Measurements from ENCODE around the gene ARID1A.

Gene ARID1A

GRCh38 chr1:26828411-26828991, 132.7 kb downstream of the ARID1A start:
- no peak for DNase-seq (ENCODE audit: low spot score)

- DNase-seq (ENCODE audit: low spot score), result no peak
Measured at GRCh38 chr1:26829184-26829911, 133.5 kb downstream of the ARID1A start.

GRCh38 chr1:26831059-26831458, 135.2 kb downstream of the ARID1A start:
- DNase-seq (ENCODE audit: low spot score), result no peak

Data from SW480 (cell line).